A549 (cell line): ENCODE results near the gene BEST2. TPM values are rescaled to one million over a fixed set of nuclear protein-coding genes. Genes with fewer than 3 reads are reported as not detected.

Experiments
- ATAC-seq, 2 experiments: fragments of 200-7000 bp in 1 of 2; fragments of >200 bp in 1 of 2; cut with Nextera tagmentation in 1 of 2; cut with Tn5 transposase in 1 of 2; 3 replicates each; pipeline versions ENCODE4 v1.8.0 to v1.9.1; 2018 to 2020; ENCODE audit warnings: mild to moderate bottlenecking in 1 of 2, moderate library complexity in 1 of 2
- CTCF ChIA-PET: fragments of 300-600 bp; sonication (Branson Sonifier 250); formaldehyde crosslinking; extraction: SDS; loops from one replicate; lab custom pipeline; 2021; ENCODE audit warnings: antibody characterized with exemption, inconsistent platforms; lab: Yijun Ruan, JAX
- POLR2A ChIA-PET: fragments of 350-600 bp; formaldehyde crosslinking; extraction: SDS; loops from one replicate; lab custom pipeline; 2021; ENCODE audit warnings: antibody characterized with exemption, inconsistent platforms; lab: Yijun Ruan, JAX
- DNase-seq, 2 experiments: peaks; one replicate each; pipeline versions ENCODE4 v3.0.0 to v3.0.0-alpha.2; 2011 to 2016; ENCODE audit warnings: low read depth in 1 of 2, low spot score in 1 of 2
- FAIRE-seq: peaks from 2 replicates; lab custom pipeline; 2011; peaks lifted over from hg19 to GRCh38; lab: Jason Lieb, UNC
- H3K27ac ChIP-seq, 2 experiments: fragments of >200 bp; sonication (Bioruptor Twin); formaldehyde crosslinking; 3 replicates each; pipeline ENCODE4 v1.5.1; 2016 to 2017
- H3K4me1 ChIP-seq: fragments of >200 bp; sonication (Bioruptor Twin); formaldehyde crosslinking; 3 replicates; pipeline ENCODE4 v1.6.1; 2016
- H3K4me2 ChIP-seq: fragments of >200 bp; sonication (Bioruptor Twin); formaldehyde crosslinking; 3 replicates; pipeline ENCODE4 v1.6.1; 2016
- H3K4me3 ChIP-seq: fragments of >200 bp; sonication (Bioruptor Twin); formaldehyde crosslinking; 3 replicates; pipeline ENCODE4 v1.5.1; 2016
- H3K9me3 ChIP-seq: fragments of >200 bp; sonication (Bioruptor Twin); formaldehyde crosslinking; 3 replicates; pipeline ENCODE4 v1.6.1; 2016
- BHLHE40 ChIP-seq: IDR thresholded peaks from 2 replicates; pipeline ENCODE4 v1.6.1; 2012; ENCODE audit warnings: low read depth, low read length, inconsistent platforms
- CHD4 ChIP-seq: fragments of 200-600 bp; sonication (generic); IDR thresholded peaks from 2 replicates; pipeline ENCODE4 v1.6.1; 2016; ENCODE audit warnings: antibody characterized with exemption, mild to moderate bottlenecking, borderline replicate concordance
- EP300 ChIP-seq, 2 experiments: fragments of >200 bp; sonication (Bioruptor Twin); formaldehyde crosslinking; IDR thresholded peaks; 2 replicates in 1 of 2; 3 replicates in 1 of 2; pipeline ENCODE4 v1.6.1; 2016 to 2017
- ESRRA ChIP-seq: fragments of 150-350 bp; IDR thresholded peaks from 2 replicates; pipeline ENCODE4 v1.6.1; 2014; ENCODE audit warnings: mild to moderate bottlenecking, low read length, borderline replicate concordance
- FOXS1 ChIP-seq: fragments of 250-450 bp; sonication (Bioruptor Pico); IDR thresholded peaks from 2 replicates; pipeline ENCODE4 v1.5.0; 2020; ENCODE audit warnings: mild to moderate bottlenecking, moderate library complexity
- GATA3 ChIP-seq: IDR thresholded peaks from 2 replicates; pipeline ENCODE4 v1.6.1; 2012; ENCODE audit warnings: borderline replicate concordance
- HEYL ChIP-seq: fragments of 250-450 bp; sonication (Bioruptor Pico); IDR thresholded peaks from 2 replicates; pipeline ENCODE4 v1.8.0; 2021; ENCODE audit warnings: mild to moderate bottlenecking, moderate library complexity
- JUN ChIP-seq, 2 experiments: fragments of >200 bp; sonication (Bioruptor Twin); formaldehyde crosslinking; IDR thresholded peaks; 2 replicates in 1 of 2; 3 replicates in 1 of 2; pipeline ENCODE4 v1.6.1; 2016 to 2017
- JUNB ChIP-seq: fragments of >200 bp; sonication (Bioruptor Twin); formaldehyde crosslinking; IDR thresholded peaks from 2 replicates; pipeline ENCODE4 v1.6.1; 2016
- KDM5A ChIP-seq: fragments of 200-600 bp; sonication (generic); IDR thresholded peaks from 2 replicates; pipeline ENCODE4 v1.6.1; 2016; ENCODE audit warnings: antibody characterized with exemption, mild to moderate bottlenecking
- MYC ChIP-seq: IDR thresholded peaks from 2 replicates; pipeline ENCODE4 v1.6.1; 2012; ENCODE audit warnings: mild to moderate bottlenecking, inconsistent platforms, low read length, improper control_type of control experiment, borderline replicate concordance
- NPAS2 ChIP-seq: fragments of 250-450 bp; sonication (Bioruptor Pico); IDR thresholded peaks from 2 replicates; pipeline ENCODE4 v1.8.0; 2022; ENCODE audit warnings: mild to moderate bottlenecking, moderate library complexity, borderline replicate concordance
- PHF8 ChIP-seq: fragments of 200-600 bp; sonication (generic); IDR thresholded peaks from 2 replicates; pipeline ENCODE4 v1.6.1; 2016; ENCODE audit warnings: low read depth, mild to moderate bottlenecking, antibody characterized with exemption, moderate library complexity, borderline replicate concordance
- POLR2AphosphoS2 ChIP-seq: conservative IDR thresholded peaks from 2 replicates; pipeline ENCODE4 v1.6.1; 2012; ENCODE audit warnings: low read length, improper control_type of control experiment, inconsistent platforms
- RAD21 ChIP-seq, 2 experiments: fragments of >200 bp in 1 of 2; sonication (Bioruptor Twin) in 1 of 2; formaldehyde crosslinking in 1 of 2; IDR thresholded peaks in 1 of 2; conservative IDR thresholded peaks in 1 of 2; 2 replicates in 1 of 2; 3 replicates in 1 of 2; pipeline ENCODE4 v1.6.1; 2012 to 2018; ENCODE audit warnings: inconsistent platforms in 1 of 2
- RARB ChIP-seq: fragments of 250-450 bp; sonication (Bioruptor Pico); IDR thresholded peaks from 2 replicates; pipeline ENCODE4 v1.8.0; 2021; ENCODE audit warnings: mild to moderate bottlenecking, moderate library complexity
- RFX5 ChIP-seq: fragments of 450-650 bp; IDR thresholded peaks from 2 replicates; pipeline ENCODE4 v1.7.1; 2014; ENCODE audit warnings: antibody characterized with exemption, mild to moderate bottlenecking, moderate library complexity
- SMC3 ChIP-seq: fragments of >200 bp; sonication (Bioruptor Twin); formaldehyde crosslinking; IDR thresholded peaks from 3 replicates; pipeline ENCODE4 v1.6.1; 2018; ENCODE audit warnings: inconsistent platforms
- ZC3H11A ChIP-seq: fragments of 450-650 bp; IDR thresholded peaks from 2 replicates; pipeline ENCODE4 v1.6.1; 2014; ENCODE audit warnings: antibody characterized with exemption, mild to moderate bottlenecking
- ZFP36 ChIP-seq: fragments of 450-650 bp; IDR thresholded peaks from 2 replicates; pipeline ENCODE4 v1.6.1; 2014; ENCODE audit warnings: borderline replicate concordance; ENCODE audit not compliant: partially characterized antibody
- ZNF302 ChIP-seq: fragments of 250-450 bp; sonication (Bioruptor Pico); IDR thresholded peaks from 2 replicates; pipeline ENCODE4 v1.9.0; 2021; ENCODE audit warnings: inconsistent platforms, mild to moderate bottlenecking, moderate library complexity
- WGBS: methylation state at CpG from one replicate; pipeline ENCODE4 v1.1.6; 2017; ENCODE audit errors: missing lambda C conversion rate; 5-methylcytosine and 5-hydroxymethylcytosine counted together
- polyA plus RNA-seq, 4 experiments: library from polyadenylated mRNA; depleted of rRNA in 3 of 4; stranded (reverse); fragments of >200 nt; fragmentation: RNase III in 1 of 4; extraction: RNeasy Plus Mini Kit Qiagen cat#74134 plus additional on column Dnase treatment in 1 of 4; gene quantifications; 2 replicates in 3 of 4; 3 replicates in 1 of 4; pipeline ENCODE4 v1.2.3, GENCODE V29; 2011 to 2017
- TF ChIP-seq, protein P1 (sequence below): fragments of 250-450 bp; sonication (Bioruptor Pico); IDR thresholded peaks from 2 replicates; pipeline ENCODE4 v1.5.0; 2020; ENCODE audit warnings: low read depth, mild to moderate bottlenecking, moderate library complexity
- TF ChIP-seq, protein P2 (sequence below): IDR thresholded peaks from 2 replicates; pipeline ENCODE4 v1.6.1; 2012
- TF ChIP-seq, protein P3 (sequence below): fragments of >200 bp; sonication (Bioruptor Twin); formaldehyde crosslinking; IDR thresholded peaks from 3 replicates; pipeline ENCODE4 v1.5.1; 2016
- TF ChIP-seq, protein P4 (sequence below): IDR thresholded peaks from 2 replicates; pipeline ENCODE4 v1.6.1; 2012
- TF ChIP-seq, protein P5 (sequence below): IDR thresholded peaks from 2 replicates; pipeline ENCODE4 v1.6.1; 2012; ENCODE audit warnings: low read depth, borderline replicate concordance
- TF ChIP-seq, protein P6 (sequence below): fragments of 250-450 bp; sonication (Bioruptor Pico); IDR thresholded peaks from 2 replicates; pipeline ENCODE4 v1.5.0; 2021; ENCODE audit warnings: mild to moderate bottlenecking, moderate library complexity, borderline replicate concordance

BEST2 gene
- polyA plus RNA-seq, 2 of the 4 experiments (the other 2 are of a cell fraction): not detected

DNA sequence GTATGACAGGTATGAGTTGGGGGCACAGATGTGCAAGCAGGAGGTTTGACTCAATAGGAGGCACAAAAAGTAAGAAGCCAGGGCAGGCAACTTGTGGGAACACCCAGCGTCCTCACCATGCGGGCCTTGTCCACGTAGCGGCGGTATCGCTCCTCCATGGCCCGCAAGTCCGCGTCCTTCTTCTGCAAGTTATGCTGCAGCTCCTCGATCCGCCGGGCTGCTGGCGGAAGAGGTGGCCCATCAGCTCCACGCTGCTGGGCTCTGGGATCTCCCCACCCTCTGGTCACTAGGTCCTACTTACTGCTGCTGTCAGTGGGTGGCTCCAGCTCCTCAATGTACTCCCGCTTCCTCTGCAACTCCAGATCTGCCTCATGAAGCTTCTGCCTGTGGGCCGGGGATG is 13.1 kb downstream of the BEST2 start:
- no peak for TF ChIP-seq MYC
- no peak for TF ChIP-seq BHLHE40
- TF ChIP-seq KDM5A: no peak
- TF ChIP-seq, protein P1, sequence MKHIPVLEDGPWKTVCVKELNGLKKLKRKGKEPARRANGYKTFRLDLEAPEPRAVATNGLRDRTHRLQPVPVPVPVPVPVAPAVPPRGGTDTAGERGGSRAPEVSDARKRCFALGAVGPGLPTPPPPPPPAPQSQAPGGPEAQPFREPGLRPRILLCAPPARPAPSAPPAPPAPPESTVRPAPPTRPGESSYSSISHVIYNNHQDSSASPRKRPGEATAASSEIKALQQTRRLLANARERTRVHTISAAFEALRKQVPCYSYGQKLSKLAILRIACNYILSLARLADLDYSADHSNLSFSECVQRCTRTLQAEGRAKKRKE (CRISPR knock-in tag): no peak
- TF ChIP-seq RARB (CRISPR knock-in tag): no peak
- TF ChIP-seq, protein P2, sequence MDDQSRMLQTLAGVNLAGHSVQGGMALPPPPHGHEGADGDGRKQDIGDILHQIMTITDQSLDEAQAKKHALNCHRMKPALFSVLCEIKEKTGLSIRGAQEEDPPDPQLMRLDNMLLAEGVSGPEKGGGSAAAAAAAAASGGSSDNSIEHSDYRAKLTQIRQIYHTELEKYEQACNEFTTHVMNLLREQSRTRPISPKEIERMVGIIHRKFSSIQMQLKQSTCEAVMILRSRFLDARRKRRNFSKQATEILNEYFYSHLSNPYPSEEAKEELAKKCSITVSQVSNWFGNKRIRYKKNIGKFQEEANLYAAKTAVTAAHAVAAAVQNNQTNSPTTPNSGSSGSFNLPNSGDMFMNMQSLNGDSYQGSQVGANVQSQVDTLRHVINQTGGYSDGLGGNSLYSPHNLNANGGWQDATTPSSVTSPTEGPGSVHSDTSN: no peak
- TF ChIP-seq EP300 (IDR thresholded peaks at IDR 0.05): no peak
- no peak for TF ChIP-seq JUNB
- TF ChIP-seq, protein P3, sequence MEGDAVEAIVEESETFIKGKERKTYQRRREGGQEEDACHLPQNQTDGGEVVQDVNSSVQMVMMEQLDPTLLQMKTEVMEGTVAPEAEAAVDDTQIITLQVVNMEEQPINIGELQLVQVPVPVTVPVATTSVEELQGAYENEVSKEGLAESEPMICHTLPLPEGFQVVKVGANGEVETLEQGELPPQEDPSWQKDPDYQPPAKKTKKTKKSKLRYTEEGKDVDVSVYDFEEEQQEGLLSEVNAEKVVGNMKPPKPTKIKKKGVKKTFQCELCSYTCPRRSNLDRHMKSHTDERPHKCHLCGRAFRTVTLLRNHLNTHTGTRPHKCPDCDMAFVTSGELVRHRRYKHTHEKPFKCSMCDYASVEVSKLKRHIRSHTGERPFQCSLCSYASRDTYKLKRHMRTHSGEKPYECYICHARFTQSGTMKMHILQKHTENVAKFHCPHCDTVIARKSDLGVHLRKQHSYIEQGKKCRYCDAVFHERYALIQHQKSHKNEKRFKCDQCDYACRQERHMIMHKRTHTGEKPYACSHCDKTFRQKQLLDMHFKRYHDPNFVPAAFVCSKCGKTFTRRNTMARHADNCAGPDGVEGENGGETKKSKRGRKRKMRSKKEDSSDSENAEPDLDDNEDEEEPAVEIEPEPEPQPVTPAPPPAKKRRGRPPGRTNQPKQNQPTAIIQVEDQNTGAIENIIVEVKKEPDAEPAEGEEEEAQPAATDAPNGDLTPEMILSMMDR: no peak
- no peak for TF ChIP-seq HEYL (CRISPR knock-in tag)
- POLR2A ChIA-PET: interaction anchor here (2.1 kb wide), 1 partner anchor 28 kb away, joined by 32 read pairs; the partner anchor contains the start of gene JUNB
- Histone ChIP-seq H3K4me1 (no peaks in the 10 kb centered on the region), H3K9me3 (no peaks in the 10 kb centered on the region), H3K4me3 (no peak overlapping the region), H3K27ac (no peak overlapping the region), H3K4me2 (no peak overlapping the region)
- CTCF ChIA-PET: interaction anchor here (0.6 to 38.2 kb wide), 15 partner anchors 4 to 183 kb away, joined by 3 to 901 read pairs (median 8); partner anchors contain the start of genes BEST2, DNASE2, GET3 and HOOK2
- no peak for DNase-seq
- no peak for ATAC-seq
- no peak for FAIRE-seq
- 94% methylated on average over 16 of the region's 16 CpGs for WGBS

DNA sequence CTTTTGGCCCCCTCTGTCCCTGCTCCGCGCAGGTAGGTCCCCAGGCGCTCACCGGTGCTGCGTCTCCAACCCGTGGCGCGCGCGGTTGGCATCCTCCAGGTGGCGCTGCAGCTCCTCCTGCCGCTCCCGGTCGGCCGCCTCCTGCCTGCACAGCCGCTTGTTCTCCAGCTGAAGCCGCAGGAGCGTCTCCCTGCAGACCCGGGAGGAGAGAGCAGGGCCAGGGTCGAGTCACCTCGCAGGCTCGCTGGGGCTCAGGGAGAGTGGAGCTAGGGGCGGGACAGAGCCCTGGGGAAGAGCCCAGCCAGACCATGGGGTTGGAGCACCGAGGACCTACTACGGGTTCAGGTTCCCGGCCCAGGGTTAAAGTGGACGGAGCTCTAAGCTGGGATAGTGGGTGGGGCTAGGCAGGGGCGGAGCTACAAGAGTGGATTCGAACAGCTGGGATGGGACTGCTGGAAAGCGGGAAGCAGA is 14.5 kb downstream of the BEST2 start:
- POLR2A ChIA-PET: interaction anchor here (1.0 to 2.1 kb wide), 6 partner anchors 23 to 37 kb away, joined by 3 to 32 read pairs (median 3); partner anchors contain the start of genes GET3 and JUNB
- TF ChIP-seq GATA3 (no peak), PHF8 (no peak), JUN (IDR thresholded peaks at IDR 0.05) (peak in 1 of 2 experiments; percentile 26; a peak in 1 of 5 replicates), RFX5 (no peak), SMC3 (peak; percentile 85), NPAS2 (CRISPR knock-in tag) (no peak), CHD4 (no peak), FOXS1 (CRISPR knock-in tag) (no peak), RAD21 (conservative IDR thresholded peaks at IDR 0.05 in 1 of 2, IDR thresholded peaks at IDR 0.05 in 1 of 2) (peak; percentile 69 to 80), KDM5A (no peak), ESRRA (no peak), POLR2AphosphoS2 (no peak), ZFP36 (no peak), ZNF302 (CRISPR knock-in tag) (no peak), ZC3H11A (no peak)
- TF ChIP-seq, protein P4, sequence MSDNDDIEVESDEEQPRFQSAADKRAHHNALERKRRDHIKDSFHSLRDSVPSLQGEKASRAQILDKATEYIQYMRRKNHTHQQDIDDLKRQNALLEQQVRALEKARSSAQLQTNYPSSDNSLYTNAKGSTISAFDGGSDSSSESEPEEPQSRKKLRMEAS: 0 out of 2 replicates have a peak, but pooled peaks have one; percentile 31
- TF ChIP-seq, protein P3: peak; percentile 78
- TF ChIP-seq, protein P5, sequence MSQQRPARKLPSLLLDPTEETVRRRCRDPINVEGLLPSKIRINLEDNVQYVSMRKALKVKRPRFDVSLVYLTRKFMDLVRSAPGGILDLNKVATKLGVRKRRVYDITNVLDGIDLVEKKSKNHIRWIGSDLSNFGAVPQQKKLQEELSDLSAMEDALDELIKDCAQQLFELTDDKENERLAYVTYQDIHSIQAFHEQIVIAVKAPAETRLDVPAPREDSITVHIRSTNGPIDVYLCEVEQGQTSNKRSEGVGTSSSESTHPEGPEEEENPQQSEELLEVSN: no peak
- TF ChIP-seq, protein P6, sequence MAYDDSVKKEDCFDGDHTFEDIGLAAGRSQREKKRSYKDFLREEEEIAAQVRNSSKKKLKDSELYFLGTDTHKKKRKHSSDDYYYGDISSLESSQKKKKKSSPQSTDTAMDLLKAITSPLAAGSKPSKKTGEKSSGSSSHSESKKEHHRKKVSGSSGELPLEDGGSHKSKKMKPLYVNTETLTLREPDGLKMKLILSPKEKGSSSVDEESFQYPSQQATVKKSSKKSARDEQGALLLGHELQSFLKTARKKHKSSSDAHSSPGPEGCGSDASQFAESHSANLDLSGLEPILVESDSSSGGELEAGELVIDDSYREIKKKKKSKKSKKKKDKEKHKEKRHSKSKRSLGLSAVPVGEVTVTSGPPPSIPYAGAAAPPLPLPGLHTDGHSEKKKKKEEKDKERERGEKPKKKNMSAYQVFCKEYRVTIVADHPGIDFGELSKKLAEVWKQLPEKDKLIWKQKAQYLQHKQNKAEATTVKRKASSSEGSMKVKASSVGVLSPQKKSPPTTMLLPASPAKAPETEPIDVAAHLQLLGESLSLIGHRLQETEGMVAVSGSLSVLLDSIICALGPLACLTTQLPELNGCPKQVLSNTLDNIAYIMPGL (CRISPR knock-in tag): no peak

More for the DNA sequence above, 14.5 kb downstream of the BEST2 start:
- H3K4me1 ChIP-seq: no peaks in the 10 kb centered on the region
- H3K4me2 ChIP-seq: peak overlapping the region; percentile 58
- peak overlapping the region; percentile 48 to 87; a peak in 5 of 6 replicates for H3K27ac ChIP-seq
- peak overlapping the region; percentile 40 for H3K4me3 ChIP-seq
- DNase-seq (peak; percentile 82 to 84), ATAC-seq (peak; percentile 97), FAIRE-seq (no peak)
- 1% methylated on average over 11 of the region's 30 CpGs for WGBS
- CTCF ChIA-PET: interaction anchor here (0.6 to 38.2 kb wide), 32 partner anchors 3 to 328 kb away, joined by 3 to 901 read pairs (median 4); partner anchors contain the start of genes BEST2, DNASE2, GET3 and HOOK2
- H3K9me3 ChIP-seq: no peaks in the 10 kb centered on the region
